PC-3 (cell line): ENCODE results near the gene ZDHHC16. TPM values are rescaled to one million over a fixed set of nuclear protein-coding genes. Genes with fewer than 3 reads are reported as not detected.

Experiments
- ATAC-seq: fragments of 200-7000 bp; cut with Tn5 transposase; 2 replicates; pipeline ENCODE4 v1.9.1; 2020; ENCODE audit warnings: mild to moderate bottlenecking, moderate library complexity
- BruUV-seq: library from RNA; stranded (reverse); fragments of 400-500 nt; replicated peaks from 2 replicates; lab custom pipeline; 2021; lab: Mats Ljungman, UMichigan
- CTCF ChIA-PET: fragments of 300-600 bp; sonication (Branson Sonifier 250); formaldehyde crosslinking; loops from one replicate; lab custom pipeline; 2022; ENCODE audit warnings: antibody characterized with exemption; lab: Charles Lee
- POLR2A ChIA-PET: fragments of 300-600 bp; sonication (Branson Sonifier 250); formaldehyde crosslinking; loops from one replicate; lab custom pipeline; 2022; ENCODE audit warnings: antibody characterized with exemption; ENCODE audit not compliant: unreplicated experiment; lab: Charles Lee
- DNase-seq: peaks from one replicate; pipeline ENCODE4 v3.0.0-alpha.2; 2015
- H2AFZ ChIP-seq: fragments of 300-600 bp; sonication (generic); 2 replicates; pipeline ENCODE4 v1.6.0; 2016; ENCODE audit warnings: antibody characterized with exemption, low read length
- H3F3A ChIP-seq: fragments of 300-600 bp; sonication (generic); one replicate; pipeline ENCODE4 v1.6.0; 2017; ENCODE audit warnings: antibody characterized with exemption, low read length, control low read depth, mild to moderate bottlenecking; ENCODE audit not compliant: unreplicated experiment
- H3K27ac ChIP-seq: fragments of 300-600 bp; sonication (generic); 2 replicates; pipeline ENCODE4 v1.5.1; 2016; ENCODE audit warnings: mild to moderate bottlenecking, low read length
- H3K27me3 ChIP-seq: fragments of 300-600 bp; sonication (generic); 2 replicates; pipeline ENCODE4 v1.6.1; 2016; ENCODE audit warnings: low read length, mixed read lengths
- H3K36me3 ChIP-seq: fragments of 300-600 bp; sonication (generic); 2 replicates; pipeline ENCODE4 v1.6.1; 2016; ENCODE audit warnings: low read depth, mixed run types, low read length, mixed read lengths
- H3K4me1 ChIP-seq: fragments of 300-600 bp; sonication (generic); 2 replicates; pipeline ENCODE4 v1.5.1; 2016; ENCODE audit warnings: low read length; ENCODE audit not compliant: insufficient read depth
- H3K4me2 ChIP-seq: fragments of 300-600 bp; sonication (generic); 2 replicates; pipeline ENCODE4 v1.6.0; 2016; ENCODE audit warnings: low read length
- H3K4me3 ChIP-seq: fragments of 300-600 bp; sonication (generic); 2 replicates; pipeline ENCODE4 v1.5.1; 2016; ENCODE audit warnings: mild to moderate bottlenecking, low read length, mixed read lengths
- H3K79me2 ChIP-seq: fragments of 300-600 bp; sonication (generic); 2 replicates; pipeline ENCODE4 v1.6.1; 2017; ENCODE audit warnings: low read length, mixed read lengths
- H3K9ac ChIP-seq: fragments of 300-600 bp; sonication (generic); 2 replicates; pipeline ENCODE4 v1.6.0; 2016; ENCODE audit warnings: mild to moderate bottlenecking, low read length
- H3K9me2 ChIP-seq: fragments of 300-600 bp; sonication (generic); replicated peaks from 2 replicates; pipeline ENCODE4 v1.6.1; 2016; ENCODE audit warnings: mixed run types, low read length, mixed read lengths
- H3K9me3 ChIP-seq: fragments of 300-600 bp; sonication (generic); 2 replicates; pipeline ENCODE4 v1.6.1; 2016; ENCODE audit warnings: low read length, mixed read lengths
- H4K20me1 ChIP-seq: fragments of 300-600 bp; sonication (generic); 2 replicates; pipeline ENCODE4 v1.6.1; 2016; ENCODE audit warnings: low read length, mixed read lengths
- EZH2 ChIP-seq: fragments of 300-600 bp; sonication (generic); IDR thresholded peaks from one replicate; pipeline ENCODE4 v1.6.1; 2017; ENCODE audit warnings: antibody characterized with exemption, mild to moderate bottlenecking, low read length; ENCODE audit not compliant: unreplicated experiment
- EZH2phosphoT487 ChIP-seq: fragments of 300-600 bp; sonication (generic); IDR thresholded peaks from 2 replicates; pipeline ENCODE4 v1.6.1; 2018; ENCODE audit warnings: mild to moderate bottlenecking, antibody characterized with exemption, low read length, borderline replicate concordance
- intact Hi-C: fragments of 100-400 bp; cut with micrococcal nuclease; formaldehyde crosslinking; loops from 2 replicates; pipeline ENCODE4 v1.9.0; 2023
- total RNA-seq: library from RNA; depleted of rRNA; stranded (reverse); fragments of >200 nt; gene quantifications from 2 replicates; pipeline ENCODE4 v1.2.3, GENCODE V29; 2014
- TF ChIP-seq, protein P1 (sequence below): fragments of 300-600 bp; sonication (generic); conservative IDR thresholded peaks from 2 replicates; pipeline ENCODE4 v1.5.1; 2017; ENCODE audit warnings: antibody characterized with exemption, low read depth, mild to moderate bottlenecking, low read length

ZDHHC16 gene
- total RNA-seq, 1 experiment from 2014 or later: 35.1 TPM

DNA sequence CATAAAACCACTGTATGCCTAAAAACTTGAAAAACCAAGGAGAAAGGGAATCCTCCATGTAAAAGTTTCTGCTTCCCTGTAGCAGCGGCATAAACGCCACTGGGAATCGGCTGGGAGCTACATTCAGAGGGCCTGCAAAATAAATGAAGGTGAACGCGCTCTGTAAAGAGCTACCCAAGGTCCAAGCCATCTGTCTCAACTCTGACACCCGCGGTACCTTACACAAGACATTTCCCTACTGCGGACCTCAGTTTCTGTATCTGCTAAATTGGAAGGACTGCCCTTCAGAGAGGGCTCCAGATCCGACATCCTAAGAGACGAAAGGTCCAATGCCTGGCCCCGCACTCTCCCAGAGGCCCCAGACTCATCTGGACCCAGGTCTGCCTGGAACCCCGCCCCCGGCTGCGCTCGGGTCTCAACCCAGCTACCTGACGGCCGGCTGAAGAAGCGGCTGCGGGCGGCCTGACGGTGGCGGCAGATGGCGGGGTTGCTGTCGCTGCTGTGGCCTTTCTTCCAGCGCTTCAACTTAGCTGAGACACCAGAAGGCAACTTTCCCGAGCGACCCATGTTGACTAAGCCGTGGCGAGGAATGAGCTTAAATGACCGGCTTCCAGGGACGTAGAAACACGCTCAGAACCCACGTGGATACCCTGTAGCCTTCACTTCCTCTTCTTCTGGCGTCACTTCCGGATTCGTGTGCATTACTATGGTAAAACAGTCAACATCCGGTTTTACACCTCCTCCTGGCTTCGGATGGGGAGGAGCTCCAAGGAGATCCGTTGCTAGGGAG, 45.1 kb upstream of the ZDHHC16 start, which contains the start of gene RRP12:
RRP12 (minus strand) TSS at position 676 of the 790 bp plus-strand sequence; CDS start at position 567, 109 bp downstream.
- Histone ChIP-seq H3K9me3 (no peaks in the 10 kb centered on the region), H3K36me3 (peaks cover 7% of the 10 kb centered on the region), H3F3A (no peaks in the 10 kb centered on the region), H3K27me3 (no peaks in the 10 kb centered on the region), H3K4me2 (peak within 1 kb of the TSS; percentile 97), H3K27ac (peak within 1 kb of the TSS; percentile 80), H4K20me1 (no peaks in the 10 kb centered on the region), H3K9ac (peak within 1 kb of the TSS; percentile 96), H3K9me2 (no peaks in the 10 kb centered on the region), H3K4me3 (peak within 1 kb of the TSS; percentile 99), H2AFZ (peak within 1 kb of the TSS; percentile 69), H3K4me1 (peaks cover 4% of the 10 kb centered on the region; the same call in 1 of the 2 replicates), H3K79me2 (peaks cover 19% of the 10 kb centered on the region)
- POLR2A ChIA-PET: interaction anchor here (0.6 kb wide), 1 partner anchor 104 kb away, joined by 5 read pairs; no protein-coding TSS in a partner anchor
- BruUV-seq: TSS peak; percentile 92
- CTCF ChIA-PET: interaction anchor here (0.6 to 1.1 kb wide), 3 partner anchors 26 to 57 kb away, joined by 4 to 10 read pairs (median 10); no protein-coding TSS in a partner anchor
- no peak for TF ChIP-seq EZH2phosphoT487
- TF ChIP-seq, protein P1, sequence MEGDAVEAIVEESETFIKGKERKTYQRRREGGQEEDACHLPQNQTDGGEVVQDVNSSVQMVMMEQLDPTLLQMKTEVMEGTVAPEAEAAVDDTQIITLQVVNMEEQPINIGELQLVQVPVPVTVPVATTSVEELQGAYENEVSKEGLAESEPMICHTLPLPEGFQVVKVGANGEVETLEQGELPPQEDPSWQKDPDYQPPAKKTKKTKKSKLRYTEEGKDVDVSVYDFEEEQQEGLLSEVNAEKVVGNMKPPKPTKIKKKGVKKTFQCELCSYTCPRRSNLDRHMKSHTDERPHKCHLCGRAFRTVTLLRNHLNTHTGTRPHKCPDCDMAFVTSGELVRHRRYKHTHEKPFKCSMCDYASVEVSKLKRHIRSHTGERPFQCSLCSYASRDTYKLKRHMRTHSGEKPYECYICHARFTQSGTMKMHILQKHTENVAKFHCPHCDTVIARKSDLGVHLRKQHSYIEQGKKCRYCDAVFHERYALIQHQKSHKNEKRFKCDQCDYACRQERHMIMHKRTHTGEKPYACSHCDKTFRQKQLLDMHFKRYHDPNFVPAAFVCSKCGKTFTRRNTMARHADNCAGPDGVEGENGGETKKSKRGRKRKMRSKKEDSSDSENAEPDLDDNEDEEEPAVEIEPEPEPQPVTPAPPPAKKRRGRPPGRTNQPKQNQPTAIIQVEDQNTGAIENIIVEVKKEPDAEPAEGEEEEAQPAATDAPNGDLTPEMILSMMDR: no peak
- no peak for TF ChIP-seq EZH2
- intact Hi-C loops: loop anchor here (1.0 kb wide), 1 partner anchor 109 kb away; the partner anchor contains the start of gene ARHGAP19
- DNase-seq: peak; percentile 97
- ATAC-seq: peak; percentile 90

DNA sequence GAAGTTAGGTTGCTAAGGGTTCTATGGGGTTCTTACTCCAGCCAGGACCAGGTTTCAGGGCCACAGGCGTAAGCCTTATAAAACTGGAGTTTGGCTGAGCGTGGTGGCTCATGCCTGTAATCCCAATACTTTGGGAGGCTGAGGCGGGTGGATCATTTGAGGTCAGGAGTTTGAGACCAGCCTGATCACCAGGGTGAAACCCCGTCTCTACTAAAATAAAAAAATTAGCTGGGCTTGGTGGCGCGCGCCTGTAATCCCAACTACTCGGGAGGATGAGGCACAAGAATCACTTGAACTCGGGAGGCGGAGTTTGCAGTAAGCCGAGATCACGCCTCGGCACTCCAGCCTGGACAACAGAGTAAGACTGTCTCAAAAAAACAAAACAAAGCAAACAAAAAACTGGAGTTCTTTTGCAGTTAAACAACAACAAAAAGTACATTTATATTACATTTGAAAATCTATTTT, 44.5 kb upstream of the ZDHHC16 start:
- Histone ChIP-seq H3K9ac (peak overlapping the region; percentile 96; the same call in 1 of the 2 replicates), H3K9me3 (no peaks in the 10 kb centered on the region), H3K36me3 (peaks cover 1% of the 10 kb centered on the region; the same call in 1 of the 2 replicates), H2AFZ (peak overlapping the region; percentile 69), H3K4me3 (peak overlapping the region; percentile 99), H3K27ac (peak overlapping the region; percentile 80; the same call in 1 of the 2 replicates), H3F3A (no peaks in the 10 kb centered on the region), H3K79me2 (peaks cover 19% of the 10 kb centered on the region), H3K4me1 (peaks cover 4% of the 10 kb centered on the region; the same call in 1 of the 2 replicates), H3K27me3 (no peaks in the 10 kb centered on the region), H3K9me2 (no peaks in the 10 kb centered on the region), H4K20me1 (no peaks in the 10 kb centered on the region), H3K4me2 (peak overlapping the region; percentile 97)
- ChIA-PET CTCF (interaction anchor here (0.6 kb wide), 1 partner anchor 56 kb away, joined by 4 read pairs; no protein-coding TSS in a partner anchor), POLR2A (interaction anchor here (0.6 kb wide), 1 partner anchor 104 kb away, joined by 5 read pairs; no protein-coding TSS in a partner anchor)
- ATAC-seq (no peak), DNase-seq (no peak)
- intact Hi-C loops: no loop called here
- no TSS peak for BruUV-seq
- TF ChIP-seq EZH2 (no peak), EZH2phosphoT487 (no peak)
- TF ChIP-seq, protein P1: no peak
